IMR-90 (cell line): Measurements from ENCODE around the gene GAB1. TPM values are rescaled to one million over a fixed set of nuclear protein-coding genes. Genes with fewer than 3 reads are reported as not detected.

Source experiments
- ATAC-seq: fragments of 200-7000 bp; cut with Tn5 transposase; 2 replicates; pipeline ENCODE4 v1.9.1; 2020; ENCODE audit warnings: low read depth, mild to moderate bottlenecking, moderate library complexity
- BruUV-seq: library from RNA; stranded (reverse); fragments of 400-500 nt; replicated peaks from 2 replicates; lab custom pipeline; 2021; lab: Mats Ljungman, UMichigan
- CTCF ChIA-PET: fragments of 300-600 bp; formaldehyde crosslinking; extraction: SDS; loops from one replicate; lab custom pipeline; 2021; ENCODE audit warnings: antibody characterized with exemption; lab: Yijun Ruan, JAX
- POLR2A ChIA-PET: fragments of 300-600 bp; sonication (Branson Sonifier 250); formaldehyde crosslinking; loops from one replicate; lab custom pipeline; 2022; ENCODE audit warnings: antibody characterized with exemption; ENCODE audit not compliant: unreplicated experiment; lab: Charles Lee
- DNase-seq: peaks from one replicate; pipeline ENCODE4 v3.0.0; 2013
- H2AFZ ChIP-seq: replicated peaks from 2 replicates; pipeline ENCODE3; 2013; ENCODE audit warnings: low read length, mild to moderate bottlenecking; ENCODE audit not compliant: poor library complexity
- H2AK5ac ChIP-seq: 2 replicates; pipeline ENCODE4 v1.6.1; 2013; ENCODE audit warnings: low read depth, low read length, inconsistent platforms
- H2AK9ac ChIP-seq: replicated peaks from 2 replicates; pipeline ENCODE3; 2013; ENCODE audit warnings: mild to moderate bottlenecking, low read depth, low read length, moderate library complexity; ENCODE audit not compliant: poor library complexity
- H2BK120ac ChIP-seq: 2 replicates; pipeline ENCODE4 v1.6.1; 2013; ENCODE audit warnings: low read depth, low read length, inconsistent platforms
- H2BK15ac ChIP-seq: 3 replicates; pipeline ENCODE4 v1.6.1; 2013; ENCODE audit warnings: low read depth, low read length, inconsistent platforms
- H2BK20ac ChIP-seq: 2 replicates; pipeline ENCODE4 v1.6.1; 2013; ENCODE audit warnings: low read depth, mild to moderate bottlenecking, inconsistent platforms, low read length, moderate library complexity
- H2BK5ac ChIP-seq: 2 replicates; pipeline ENCODE4 v1.6.1; 2013; ENCODE audit warnings: mild to moderate bottlenecking, low read depth, low read length, inconsistent platforms; ENCODE audit not compliant: poor library complexity, severe bottlenecking
- H3K14ac ChIP-seq: replicated peaks from 2 replicates; pipeline ENCODE4 v1.6.1; 2013; ENCODE audit warnings: low read depth, low read length, inconsistent platforms
- H3K18ac ChIP-seq: 2 replicates; pipeline ENCODE4 v1.6.1; 2013; ENCODE audit warnings: low read depth, low read length, control low read depth
- H3K23ac ChIP-seq: 2 replicates; pipeline ENCODE4 v1.6.1; 2013; ENCODE audit warnings: low read depth, low read length, inconsistent platforms
- H3K27ac ChIP-seq: 2 replicates; pipeline ENCODE4 v1.5.1; 2013; ENCODE audit warnings: mild to moderate bottlenecking, control low read depth, low read length; ENCODE audit not compliant: insufficient read depth
- H3K27me3 ChIP-seq: 2 replicates; pipeline ENCODE4 v1.6.1; 2013; ENCODE audit warnings: low read length; ENCODE audit not compliant: control insufficient read depth, insufficient read depth
- H3K36me3 ChIP-seq: 2 replicates; pipeline ENCODE4 v1.6.1; 2013; ENCODE audit warnings: low read length, mixed read lengths; ENCODE audit not compliant: control insufficient read depth, insufficient read depth
- H3K4ac ChIP-seq: 2 replicates; pipeline ENCODE4 v1.6.1; 2013; ENCODE audit warnings: low read depth, low read length, inconsistent platforms
- H3K4me1 ChIP-seq: 2 replicates; pipeline ENCODE4 v1.6.1; 2013; ENCODE audit warnings: low read length, mixed read lengths; ENCODE audit not compliant: control insufficient read depth, insufficient read depth
- H3K4me2 ChIP-seq: 2 replicates; pipeline ENCODE4 v1.6.1; 2013; ENCODE audit warnings: low read depth, mild to moderate bottlenecking, control low read depth, low read length, moderate library complexity
- H3K4me3 ChIP-seq: 2 replicates; pipeline ENCODE4 v1.5.1; 2013; ENCODE audit warnings: low read depth, mild to moderate bottlenecking, control low read depth, low read length, moderate library complexity; ENCODE audit not compliant: insufficient read depth
- H3K56ac ChIP-seq: 2 replicates; pipeline ENCODE4 v1.6.1; 2013; ENCODE audit warnings: low read length, inconsistent platforms; ENCODE audit not compliant: insufficient read depth; ENCODE audit errors: extremely low read depth
- H3K79me1 ChIP-seq, 2 experiments: 2 replicates each; pipeline ENCODE4 v1.6.1; 2013; ENCODE audit warnings: low read length in 2 of 2, inconsistent platforms in 1 of 2, low read depth in 1 of 2
- H3K9ac ChIP-seq: 2 replicates; pipeline ENCODE4 v1.6.1; 2013; ENCODE audit warnings: low read depth, low read length, control low read depth
- H3K9me1 ChIP-seq: 2 replicates; pipeline ENCODE4 v1.6.1; 2013; ENCODE audit warnings: low read length, inconsistent platforms; ENCODE audit not compliant: insufficient read depth
- H3K9me3 ChIP-seq: 2 replicates; pipeline ENCODE4 v1.6.1; 2013; ENCODE audit warnings: low read length; ENCODE audit not compliant: control insufficient read depth, insufficient read depth
- H4K20me1 ChIP-seq: 2 replicates; pipeline ENCODE4 v1.6.1; 2013; ENCODE audit warnings: low read length, inconsistent platforms; ENCODE audit not compliant: insufficient read depth
- H4K5ac ChIP-seq: 2 replicates; pipeline ENCODE4 v1.6.1; 2013; ENCODE audit warnings: mild to moderate bottlenecking, low read depth, low read length, control low read depth
- H4K8ac ChIP-seq, 2 experiments: 2 replicates each; pipeline ENCODE4 v1.6.1; 2013; ENCODE audit warnings: low read depth in 2 of 2, low read length in 2 of 2, control low read depth in 1 of 2, inconsistent platforms in 1 of 2
- H4K91ac ChIP-seq: 2 replicates; pipeline ENCODE4 v1.6.1; 2013; ENCODE audit warnings: low read depth, low read length, inconsistent platforms; ENCODE audit not compliant: insufficient read depth
- BHLHE40 ChIP-seq: fragments of 150-350 bp; IDR thresholded peaks from 2 replicates; pipeline ENCODE4 v1.6.1; 2016; ENCODE audit warnings: mild to moderate bottlenecking, low read depth, low read length
- FOS ChIP-seq: fragments of 150-350 bp; IDR thresholded peaks from 2 replicates; pipeline ENCODE4 v1.6.1; 2016; ENCODE audit warnings: low read depth, low read length
- MAFK ChIP-seq: IDR thresholded peaks from 2 replicates; pipeline ENCODE4 v1.6.1; 2012; ENCODE audit warnings: low read depth, low read length, improper control_type of control experiment
- MXI1 ChIP-seq: IDR thresholded peaks from 2 replicates; pipeline ENCODE4 v1.6.1; 2012; ENCODE audit warnings: low read depth, mild to moderate bottlenecking, low read length, moderate library complexity, borderline replicate concordance
- NFE2L2 ChIP-seq: fragments of 150-350 bp; IDR thresholded peaks from 2 replicates; pipeline ENCODE4 v1.6.1; 2016; ENCODE audit warnings: low read depth, mild to moderate bottlenecking, low read length
- POLR2A ChIP-seq: IDR thresholded peaks from 2 replicates; pipeline ENCODE4 v1.6.1; 2012; ENCODE audit warnings: mild to moderate bottlenecking, low read depth, low read length
- RAD21 ChIP-seq: IDR thresholded peaks from 2 replicates; pipeline ENCODE4 v1.6.1; 2012; ENCODE audit warnings: low read length, improper control_type of control experiment
- WGBS, 2 experiments: methylation state at CpG; one replicate each; pipeline versions ENCODE4 v1.1.5 to v1.1.7; 2013; ENCODE audit warnings: missing lambda C conversion rate in 2 of 2; ENCODE audit not compliant: insufficient read length in 1 of 2; ENCODE audit errors: extremely low coverage in 2 of 2; 5-methylcytosine and 5-hydroxymethylcytosine counted together
- dilution Hi-C: fragments of 300-500 bp; cut with HindIII; formaldehyde crosslinking; loops from one replicate; pipeline ENCODE4 v1.14.3; 2018; ENCODE audit warnings: low sequenced_read_pairs; ENCODE audit not compliant: unreplicated experiment
- in situ Hi-C: fragments of 300-500 bp; cut with MboI; formaldehyde crosslinking; loops from 3 replicates; pipeline ENCODE4 v1.14.3; 2019; ENCODE audit warnings: low sequenced_read_pairs, inconsistent platforms, mixed read lengths
- intact Hi-C: fragments of 100-400 bp; cut with micrococcal nuclease; formaldehyde crosslinking; loops from 2 replicates; pipeline ENCODE4 v1.10.0; 2022
- polyA plus RNA-seq, 3 experiments: library from polyadenylated mRNA; depleted of rRNA; stranded (reverse); fragments of >200 nt; gene quantifications; 2 replicates each; pipeline ENCODE4 v1.2.3, GENCODE V29; 2012; ENCODE audit warnings: low replicate concordance in 1 of 3
- total RNA-seq: library from RNA; depleted of rRNA; stranded (reverse); fragments of >200 nt; gene quantifications from 2 replicates; pipeline ENCODE4 v1.2.3, GENCODE V29; 2012
- TF ChIP-seq, protein P1 (sequence below): fragments of 150-350 bp; IDR thresholded peaks from 2 replicates; pipeline ENCODE4 v1.6.1; 2017; ENCODE audit warnings: mild to moderate bottlenecking, antibody characterized with exemption, low read length, low read depth
- TF ChIP-seq, protein P2 (sequence below): conservative IDR thresholded peaks from 2 replicates; pipeline ENCODE4 v1.5.1; 2012; ENCODE audit warnings: mild to moderate bottlenecking, low read depth, low read length, improper control_type of control experiment

Gene GAB1
- total and polyA plus RNA-seq, 2 of the 4 experiments (the other 2 are of a cell fraction) = 2.8 to 12.0 TPM

GRCh38 chr4:143404555-143404954 lies 67.9 kb downstream of the GAB1 start:
- dilution Hi-C loops (no loop called here), in situ Hi-C loops (no loop called here), intact Hi-C loops (no loop called here)
- Histone ChIP-seq H2BK120ac (no peak overlapping the region), H4K8ac (no peak overlapping the region), H4K5ac (no peak overlapping the region), H3K27me3 (no peaks in the 10 kb centered on the region), H3K9me1 (peaks cover 11% of the 10 kb centered on the region), H3K14ac (no peak overlapping the region; the same call in 1 of the 2 replicates), H2AFZ (no peak overlapping the region), H3K4me1 (peaks cover 12% of the 10 kb centered on the region), H2AK9ac (no peak overlapping the region), H3K9ac (no peak overlapping the region), H3K4ac (no peak overlapping the region), H4K20me1 (no peaks in the 10 kb centered on the region), H3K4me2 (no peak overlapping the region), H4K91ac (no peak overlapping the region), H3K18ac (no peak overlapping the region), H3K36me3 (no peaks in the 10 kb centered on the region), H2BK20ac (no peak overlapping the region), H3K9me3 (no peaks in the 10 kb centered on the region), H2AK5ac (no peak overlapping the region), H3K79me1 (peaks cover 22 to 46% of the 10 kb centered on the region in 2 experiments), H3K27ac (no peak overlapping the region), H2BK5ac (no peak overlapping the region), H3K4me3 (no peak overlapping the region), H3K23ac (peak overlapping the region; percentile 44; the same call in 1 of the 2 replicates), H2BK15ac (no peak overlapping the region), H3K56ac (no peak overlapping the region)
- no TSS peak for BruUV-seq
- POLR2A ChIA-PET = no interaction called here
- CTCF ChIA-PET = interaction anchor here (0.6 kb wide), 1 partner anchor 1124 kb away, joined by 3 read pairs; no protein-coding TSS in a partner anchor
- DNase-seq (no peak), ATAC-seq (no peak)
- TF ChIP-seq MAFK = no peak
- TF ChIP-seq, protein P1, sequence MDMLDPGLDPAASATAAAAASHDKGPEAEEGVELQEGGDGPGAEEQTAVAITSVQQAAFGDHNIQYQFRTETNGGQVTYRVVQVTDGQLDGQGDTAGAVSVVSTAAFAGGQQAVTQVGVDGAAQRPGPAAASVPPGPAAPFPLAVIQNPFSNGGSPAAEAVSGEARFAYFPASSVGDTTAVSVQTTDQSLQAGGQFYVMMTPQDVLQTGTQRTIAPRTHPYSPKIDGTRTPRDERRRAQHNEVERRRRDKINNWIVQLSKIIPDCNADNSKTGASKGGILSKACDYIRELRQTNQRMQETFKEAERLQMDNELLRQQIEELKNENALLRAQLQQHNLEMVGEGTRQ = no peak
- TF ChIP-seq POLR2A = no peak
- TF ChIP-seq RAD21 = no peak
- TF ChIP-seq, protein P2, sequence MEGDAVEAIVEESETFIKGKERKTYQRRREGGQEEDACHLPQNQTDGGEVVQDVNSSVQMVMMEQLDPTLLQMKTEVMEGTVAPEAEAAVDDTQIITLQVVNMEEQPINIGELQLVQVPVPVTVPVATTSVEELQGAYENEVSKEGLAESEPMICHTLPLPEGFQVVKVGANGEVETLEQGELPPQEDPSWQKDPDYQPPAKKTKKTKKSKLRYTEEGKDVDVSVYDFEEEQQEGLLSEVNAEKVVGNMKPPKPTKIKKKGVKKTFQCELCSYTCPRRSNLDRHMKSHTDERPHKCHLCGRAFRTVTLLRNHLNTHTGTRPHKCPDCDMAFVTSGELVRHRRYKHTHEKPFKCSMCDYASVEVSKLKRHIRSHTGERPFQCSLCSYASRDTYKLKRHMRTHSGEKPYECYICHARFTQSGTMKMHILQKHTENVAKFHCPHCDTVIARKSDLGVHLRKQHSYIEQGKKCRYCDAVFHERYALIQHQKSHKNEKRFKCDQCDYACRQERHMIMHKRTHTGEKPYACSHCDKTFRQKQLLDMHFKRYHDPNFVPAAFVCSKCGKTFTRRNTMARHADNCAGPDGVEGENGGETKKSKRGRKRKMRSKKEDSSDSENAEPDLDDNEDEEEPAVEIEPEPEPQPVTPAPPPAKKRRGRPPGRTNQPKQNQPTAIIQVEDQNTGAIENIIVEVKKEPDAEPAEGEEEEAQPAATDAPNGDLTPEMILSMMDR = no peak
- TF ChIP-seq NFE2L2 = no peak
- TF ChIP-seq MXI1 = no peak
- no peak for TF ChIP-seq FOS
- TF ChIP-seq BHLHE40 = no peak
- no CpG with 5 or more reads among the region's 3 CpGs for WGBS, 2 experiments
